ENCODE results near the gene USP44. TPM values are rescaled to one million over a fixed set of nuclear protein-coding genes. Genes with fewer than 3 reads are reported as not detected.

USP44 gene
- total and polyA plus RNA-seq, 2 experiments from 2014 or later: 235 to 248 TPM

GRCh38 chr12:95545303-95545702, 6.0 kb downstream of the USP44 start:
- H3K4me1 ChIP-seq (ENCODE audit: insufficient read depth): peaks cover 32% of the 10 kb centered on the region
- Mint-ChIP-seq H3K9me3 (peaks cover 11% of the 10 kb centered on the region; the same call in 2 of the 3 replicates), H3K27ac (peak overlapping the region; percentile 68), H3K4me3 (peak overlapping the region; percentile 100), H3K27me3 (ENCODE audit: insufficient read depth, low read depth, poor library complexity) (peaks cover 15% of the 10 kb centered on the region), H3K36me3 (ENCODE audit: low read depth) (peaks cover 69% of the 10 kb centered on the region), H3K4me1 (peaks cover 30% of the 10 kb centered on the region)
- no peaks in the 10 kb centered on the region for H3K9me2 ChIP-seq (ENCODE audit: insufficient read depth)
- TF ChIP-seq NANOG (IDR thresholded peaks at IDR 0.05; ENCODE audit: borderline replicate concordance) (peak; percentile 84), STAT1 (IDR thresholded peaks at IDR 0.05; ENCODE audit: unreplicated experiment) (no peak)
- ATAC-seq (no peak), DNase-seq (ENCODE audit: low spot score) (no peak)
- no peak overlapping the region for H2AFZ ChIP-seq
- H3K27me3 ChIP-seq (ENCODE audit: insufficient read depth): no peaks in the 10 kb centered on the region
- H4K20me1 ChIP-seq (replicated peaks; ENCODE audit: insufficient read depth): peaks cover 13% of the 10 kb centered on the region
- peak overlapping the region; percentile 87 for H3K27ac ChIP-seq (ENCODE audit: low read depth)
- no peaks in the 10 kb centered on the region for H3K36me3 ChIP-seq (ENCODE audit: insufficient read depth)
- peaks cover 94% of the 10 kb centered on the region for H3K79me2 ChIP-seq (replicated peaks; ENCODE audit: insufficient read depth)
- peak overlapping the region; percentile 84 for H3K4me3 ChIP-seq
- peak overlapping the region; percentile 81 for H3K4me2 ChIP-seq
- H3F3A ChIP-seq (replicated peaks; ENCODE audit: low read depth): peaks cover 7% of the 10 kb centered on the region; the same call in 1 of the 2 replicates

GRCh38 chr12:95544756-95545155, 6.5 kb downstream of the USP44 start:
- H3K4me3 ChIP-seq: peak overlapping the region; percentile 84
- peak overlapping the region; percentile 87 for H3K27ac ChIP-seq (ENCODE audit: low read depth)
- TF ChIP-seq, protein P1, sequence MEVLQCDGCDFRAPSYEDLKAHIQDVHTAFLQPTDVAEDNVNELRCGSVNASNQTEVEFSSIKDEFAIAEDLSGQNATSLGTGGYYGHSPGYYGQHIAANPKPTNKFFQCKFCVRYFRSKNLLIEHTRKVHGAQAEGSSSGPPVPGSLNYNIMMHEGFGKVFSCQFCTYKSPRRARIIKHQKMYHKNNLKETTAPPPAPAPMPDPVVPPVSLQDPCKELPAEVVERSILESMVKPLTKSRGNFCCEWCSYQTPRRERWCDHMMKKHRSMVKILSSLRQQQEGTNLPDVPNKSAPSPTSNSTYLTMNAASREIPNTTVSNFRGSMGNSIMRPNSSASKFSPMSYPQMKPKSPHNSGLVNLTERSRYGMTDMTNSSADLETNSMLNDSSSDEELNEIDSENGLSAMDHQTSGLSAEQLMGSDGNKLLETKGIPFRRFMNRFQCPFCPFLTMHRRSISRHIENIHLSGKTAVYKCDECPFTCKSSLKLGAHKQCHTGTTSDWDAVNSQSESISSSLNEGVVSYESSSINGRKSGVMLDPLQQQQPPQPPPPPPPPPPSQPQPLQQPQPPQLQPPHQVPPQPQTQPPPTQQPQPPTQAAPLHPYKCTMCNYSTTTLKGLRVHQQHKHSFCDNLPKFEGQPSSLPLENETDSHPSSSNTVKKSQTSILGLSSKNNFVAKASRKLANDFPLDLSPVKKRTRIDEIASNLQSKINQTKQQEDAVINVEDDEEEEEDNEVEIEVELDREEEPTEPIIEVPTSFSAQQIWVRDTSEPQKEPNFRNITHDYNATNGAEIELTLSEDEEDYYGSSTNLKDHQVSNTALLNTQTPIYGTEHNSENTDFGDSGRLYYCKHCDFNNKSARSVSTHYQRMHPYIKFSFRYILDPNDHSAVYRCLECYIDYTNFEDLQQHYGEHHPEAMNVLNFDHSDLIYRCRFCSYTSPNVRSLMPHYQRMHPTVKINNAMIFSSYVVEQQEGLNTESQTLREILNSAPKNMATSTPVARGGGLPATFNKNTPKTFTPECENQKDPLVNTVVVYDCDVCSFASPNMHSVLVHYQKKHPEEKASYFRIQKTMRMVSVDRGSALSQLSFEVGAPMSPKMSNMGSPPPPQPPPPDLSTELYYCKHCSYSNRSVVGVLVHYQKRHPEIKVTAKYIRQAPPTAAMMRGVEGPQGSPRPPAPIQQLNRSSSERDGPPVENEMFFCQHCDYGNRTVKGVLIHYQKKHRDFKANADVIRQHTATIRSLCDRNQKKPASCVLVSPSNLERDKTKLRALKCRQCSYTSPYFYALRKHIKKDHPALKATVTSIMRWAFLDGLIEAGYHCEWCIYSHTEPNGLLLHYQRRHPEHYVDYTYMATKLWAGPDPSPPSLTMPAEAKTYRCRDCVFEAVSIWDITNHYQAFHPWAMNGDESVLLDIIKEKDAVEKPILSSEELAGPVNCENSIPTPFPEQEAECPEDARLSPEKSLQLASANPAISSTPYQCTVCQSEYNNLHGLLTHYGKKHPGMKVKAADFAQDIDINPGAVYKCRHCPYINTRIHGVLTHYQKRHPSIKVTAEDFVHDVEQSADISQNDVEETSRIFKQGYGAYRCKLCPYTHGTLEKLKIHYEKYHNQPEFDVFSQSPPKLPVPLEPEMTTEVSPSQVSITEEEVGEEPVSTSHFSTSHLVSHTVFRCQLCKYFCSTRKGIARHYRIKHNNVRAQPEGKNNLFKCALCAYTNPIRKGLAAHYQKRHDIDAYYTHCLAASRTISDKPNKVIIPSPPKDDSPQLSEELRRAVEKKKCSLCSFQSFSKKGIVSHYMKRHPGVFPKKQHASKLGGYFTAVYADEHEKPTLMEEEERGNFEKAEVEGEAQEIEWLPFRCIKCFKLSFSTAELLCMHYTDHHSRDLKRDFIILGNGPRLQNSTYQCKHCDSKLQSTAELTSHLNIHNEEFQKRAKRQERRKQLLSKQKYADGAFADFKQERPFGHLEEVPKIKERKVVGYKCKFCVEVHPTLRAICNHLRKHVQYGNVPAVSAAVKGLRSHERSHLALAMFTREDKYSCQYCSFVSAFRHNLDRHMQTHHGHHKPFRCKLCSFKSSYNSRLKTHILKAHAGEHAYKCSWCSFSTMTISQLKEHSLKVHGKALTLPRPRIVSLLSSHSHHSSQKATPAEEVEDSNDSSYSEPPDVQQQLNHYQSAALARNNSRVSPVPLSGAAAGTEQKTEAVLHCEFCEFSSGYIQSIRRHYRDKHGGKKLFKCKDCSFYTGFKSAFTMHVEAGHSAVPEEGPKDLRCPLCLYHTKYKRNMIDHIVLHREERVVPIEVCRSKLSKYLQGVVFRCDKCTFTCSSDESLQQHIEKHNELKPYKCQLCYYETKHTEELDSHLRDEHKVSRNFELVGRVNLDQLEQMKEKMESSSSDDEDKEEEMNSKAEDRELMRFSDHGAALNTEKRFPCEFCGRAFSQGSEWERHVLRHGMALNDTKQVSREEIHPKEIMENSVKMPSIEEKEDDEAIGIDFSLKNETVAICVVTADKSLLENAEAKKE (CRISPR knock-in tag; IDR thresholded peaks at IDR 0.05): no peak
- TF ChIP-seq EZH2 (IDR thresholded peaks at IDR 0.05; ENCODE audit: low read depth, unreplicated experiment): no peak
- no peak for TF ChIP-seq POLR2AphosphoS5 (IDR thresholded peaks at IDR 0.05; ENCODE audit: low read depth)
- no peak for TF ChIP-seq NANOG (IDR thresholded peaks at IDR 0.05; ENCODE audit: borderline replicate concordance)
- TF ChIP-seq, protein P2, sequence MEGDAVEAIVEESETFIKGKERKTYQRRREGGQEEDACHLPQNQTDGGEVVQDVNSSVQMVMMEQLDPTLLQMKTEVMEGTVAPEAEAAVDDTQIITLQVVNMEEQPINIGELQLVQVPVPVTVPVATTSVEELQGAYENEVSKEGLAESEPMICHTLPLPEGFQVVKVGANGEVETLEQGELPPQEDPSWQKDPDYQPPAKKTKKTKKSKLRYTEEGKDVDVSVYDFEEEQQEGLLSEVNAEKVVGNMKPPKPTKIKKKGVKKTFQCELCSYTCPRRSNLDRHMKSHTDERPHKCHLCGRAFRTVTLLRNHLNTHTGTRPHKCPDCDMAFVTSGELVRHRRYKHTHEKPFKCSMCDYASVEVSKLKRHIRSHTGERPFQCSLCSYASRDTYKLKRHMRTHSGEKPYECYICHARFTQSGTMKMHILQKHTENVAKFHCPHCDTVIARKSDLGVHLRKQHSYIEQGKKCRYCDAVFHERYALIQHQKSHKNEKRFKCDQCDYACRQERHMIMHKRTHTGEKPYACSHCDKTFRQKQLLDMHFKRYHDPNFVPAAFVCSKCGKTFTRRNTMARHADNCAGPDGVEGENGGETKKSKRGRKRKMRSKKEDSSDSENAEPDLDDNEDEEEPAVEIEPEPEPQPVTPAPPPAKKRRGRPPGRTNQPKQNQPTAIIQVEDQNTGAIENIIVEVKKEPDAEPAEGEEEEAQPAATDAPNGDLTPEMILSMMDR (conservative IDR thresholded peaks at IDR 0.05; ENCODE audit: low read depth in 2 of 2): no peak
- TF ChIP-seq EZH2phosphoT487 (IDR thresholded peaks at IDR 0.05; ENCODE audit: unreplicated experiment): no peak
- TF ChIP-seq, protein P3, sequence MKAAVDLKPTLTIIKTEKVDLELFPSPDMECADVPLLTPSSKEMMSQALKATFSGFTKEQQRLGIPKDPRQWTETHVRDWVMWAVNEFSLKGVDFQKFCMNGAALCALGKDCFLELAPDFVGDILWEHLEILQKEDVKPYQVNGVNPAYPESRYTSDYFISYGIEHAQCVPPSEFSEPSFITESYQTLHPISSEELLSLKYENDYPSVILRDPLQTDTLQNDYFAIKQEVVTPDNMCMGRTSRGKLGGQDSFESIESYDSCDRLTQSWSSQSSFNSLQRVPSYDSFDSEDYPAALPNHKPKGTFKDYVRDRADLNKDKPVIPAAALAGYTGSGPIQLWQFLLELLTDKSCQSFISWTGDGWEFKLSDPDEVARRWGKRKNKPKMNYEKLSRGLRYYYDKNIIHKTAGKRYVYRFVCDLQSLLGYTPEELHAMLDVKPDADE (IDR thresholded peaks at IDR 0.05): no peak
- TF ChIP-seq CREB1 (CRISPR knock-in tag; IDR thresholded peaks at IDR 0.05; ENCODE audit: low read depth): no peak
- TF ChIP-seq JUNB (IDR thresholded peaks at IDR 0.05; ENCODE audit: unreplicated experiment): no peak
- TF ChIP-seq ZNF114 (CRISPR knock-in tag; IDR thresholded peaks at IDR 0.05): no peak

More at GRCh38 chr12:95544756-95545155, 6.5 kb downstream of the USP44 start:
- H3F3A ChIP-seq (replicated peaks; ENCODE audit: low read depth): peaks cover 7% of the 10 kb centered on the region; the same call in 1 of the 2 replicates
- peak overlapping the region; percentile 81 for H3K4me2 ChIP-seq
- no peak for DNase-seq (ENCODE audit: low spot score)
- peaks cover 94% of the 10 kb centered on the region for H3K79me2 ChIP-seq (replicated peaks; ENCODE audit: insufficient read depth)
- Mint-ChIP-seq H3K27me3 (ENCODE audit: insufficient read depth, low read depth, poor library complexity) (peaks cover 19% of the 10 kb centered on the region), H3K36me3 (ENCODE audit: low read depth) (peaks cover 69% of the 10 kb centered on the region), H3K27ac (no peak overlapping the region), H3K9me3 (peaks cover 9% of the 10 kb centered on the region; the same call in 2 of the 3 replicates), H3K4me1 (peaks cover 36% of the 10 kb centered on the region), H3K4me3 (peak overlapping the region; percentile 100)
- H4K20me1 ChIP-seq (replicated peaks; ENCODE audit: insufficient read depth): peaks cover 18% of the 10 kb centered on the region
- no peaks in the 10 kb centered on the region for H3K9me2 ChIP-seq (ENCODE audit: insufficient read depth)
- ATAC-seq: no peak
- H2AFZ ChIP-seq: no peak overlapping the region
- no peaks in the 10 kb centered on the region for H3K27me3 ChIP-seq (ENCODE audit: insufficient read depth)
- no peaks in the 10 kb centered on the region for H3K36me3 ChIP-seq (ENCODE audit: insufficient read depth)
- H3K4me1 ChIP-seq (ENCODE audit: insufficient read depth): peaks cover 37% of the 10 kb centered on the region

Measured in GM23338 (cell line).